Fibroblast of pulmonary artery (primary cell): ENCODE data around the gene NDUFAF8.

ENCODE experiments used
- DNase-seq: peaks from one replicate; pipeline ENCODE4 v3.0.0-alpha.2; 2010; ENCODE audit warnings: low read depth
- H3K4me3 ChIP-seq: replicated peaks from 2 replicates; pipeline ENCODE4 v1.5.1; 2011; ENCODE audit warnings: low read depth, mild to moderate bottlenecking, control low read depth, low read length, moderate library complexity
- TF ChIP-seq, protein P1 (sequence below): IDR thresholded peaks from 2 replicates; pipeline ENCODE4 v1.5.1; 2011; ENCODE audit warnings: mild to moderate bottlenecking, control low read depth, low read length, inconsistent platforms; ENCODE audit errors: missing control alignments

NDUFAF8 gene

DNA sequence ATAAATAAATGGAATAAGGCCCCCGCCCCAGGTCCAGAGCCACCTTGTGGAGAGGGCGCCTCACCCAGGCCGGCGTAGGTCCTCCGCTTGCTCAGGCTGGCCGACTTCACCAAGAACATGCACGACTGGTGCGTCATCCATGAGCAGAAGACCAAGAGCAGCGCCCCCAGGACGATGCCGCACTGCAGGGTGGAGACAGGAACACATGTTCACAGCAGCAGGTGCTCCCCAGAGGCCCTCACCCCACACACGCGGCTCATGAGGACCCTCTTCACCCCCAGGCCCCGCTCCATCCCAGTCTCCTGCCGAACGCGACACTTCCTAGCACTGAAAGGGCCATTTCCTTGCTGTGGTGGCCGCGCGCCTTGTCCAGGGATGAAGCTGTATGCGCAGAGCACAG, 50.5 kb downstream of the NDUFAF8 start:
- TF ChIP-seq, protein P1, sequence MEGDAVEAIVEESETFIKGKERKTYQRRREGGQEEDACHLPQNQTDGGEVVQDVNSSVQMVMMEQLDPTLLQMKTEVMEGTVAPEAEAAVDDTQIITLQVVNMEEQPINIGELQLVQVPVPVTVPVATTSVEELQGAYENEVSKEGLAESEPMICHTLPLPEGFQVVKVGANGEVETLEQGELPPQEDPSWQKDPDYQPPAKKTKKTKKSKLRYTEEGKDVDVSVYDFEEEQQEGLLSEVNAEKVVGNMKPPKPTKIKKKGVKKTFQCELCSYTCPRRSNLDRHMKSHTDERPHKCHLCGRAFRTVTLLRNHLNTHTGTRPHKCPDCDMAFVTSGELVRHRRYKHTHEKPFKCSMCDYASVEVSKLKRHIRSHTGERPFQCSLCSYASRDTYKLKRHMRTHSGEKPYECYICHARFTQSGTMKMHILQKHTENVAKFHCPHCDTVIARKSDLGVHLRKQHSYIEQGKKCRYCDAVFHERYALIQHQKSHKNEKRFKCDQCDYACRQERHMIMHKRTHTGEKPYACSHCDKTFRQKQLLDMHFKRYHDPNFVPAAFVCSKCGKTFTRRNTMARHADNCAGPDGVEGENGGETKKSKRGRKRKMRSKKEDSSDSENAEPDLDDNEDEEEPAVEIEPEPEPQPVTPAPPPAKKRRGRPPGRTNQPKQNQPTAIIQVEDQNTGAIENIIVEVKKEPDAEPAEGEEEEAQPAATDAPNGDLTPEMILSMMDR, result no peak
- H3K4me3 ChIP-seq, result no peak overlapping the region
- DNase-seq, result no peak

DNA sequence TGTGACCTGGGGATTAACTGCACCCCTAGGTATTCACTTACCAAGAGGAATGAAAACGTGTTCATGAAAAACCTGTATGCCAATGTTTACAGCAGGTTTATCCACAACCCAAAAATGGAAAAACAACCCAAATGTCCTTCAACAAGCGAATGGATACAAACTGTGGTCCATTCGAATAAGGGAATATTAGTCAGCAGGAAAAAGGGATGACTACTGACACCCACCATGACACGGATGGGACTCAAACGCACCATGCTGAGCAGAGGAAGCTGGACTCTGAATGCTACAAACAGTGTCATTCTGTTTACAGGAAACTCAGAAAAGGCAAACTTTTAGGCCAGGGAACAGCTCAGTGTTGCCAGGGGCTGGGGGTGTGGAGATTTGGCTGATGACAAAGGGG, 51.1 kb downstream of the NDUFAF8 start:
- no peak overlapping the region for H3K4me3 ChIP-seq
- TF ChIP-seq, protein P1, result no peak
- no peak for DNase-seq
